CD4-positive, alpha-beta T cell treated with Interleukin-17A for 4 hours (primary cell): Measurements from ENCODE around the gene PHRF1.

Experiments used
- DNase-seq: peaks from one replicate; pipeline ENCODE4 v3.0.0-alpha.2; 2020; ENCODE audit warnings: mixed read lengths

Gene PHRF1

GRCh38 chr11:616320-617198 lies 40.3 kb downstream of the PHRF1 start:
- DNase-seq = no peak

GRCh38 chr11:617199-617911 lies 41.1 kb downstream of the PHRF1 start:
- DNase-seq = no peak

GRCh38 chr11:617912-618682 lies 41.8 kb downstream of the PHRF1 start:
- DNase-seq = no peak

GRCh38 chr11:618856-619627 lies 42.8 kb downstream of the PHRF1 start:
- no peak for DNase-seq

- DNase-seq = no peak
These were observed 43.4 kb downstream of the PHRF1 start for GRCh38 chr11:619628-620050.

GRCh38 chr11:620201-620600 lies 43.9 kb downstream of the PHRF1 start:
- DNase-seq = no peak

GRCh38 chr11:620935-621814 lies 44.9 kb downstream of the PHRF1 start:
- no peak for DNase-seq

GRCh38 chr11:621838-622237 lies 45.6 kb downstream of the PHRF1 start:
- no peak for DNase-seq

GRCh38 chr11:623349-623869 lies 47.1 kb downstream of the PHRF1 start:
- no peak for DNase-seq

- DNase-seq = no peak
These were observed 47.9 kb downstream of the PHRF1 start for GRCh38 chr11:623999-624704.

GRCh38 chr11:624705-625635 lies 48.7 kb downstream of the PHRF1 start, which contains the start of gene CDHR5:
CDHR5 (minus strand) TSS chr11:624955; CDS start chr11:624902, 53 bp downstream.
- no peak for DNase-seq

GRCh38 chr11:625636-626268 lies 49.5 kb downstream of the PHRF1 start:
- DNase-seq = no peak

- DNase-seq = no peak
These were observed 50.4 kb downstream of the PHRF1 start, which contains the start of gene SCT for GRCh38 chr11:626475-627307. SCT (minus strand) TSS chr11:627181; CDS start chr11:627143, 38 bp downstream.

- DNase-seq = no peak
These were observed 51.0 kb downstream of the PHRF1 start for GRCh38 chr11:627308-627576.

- no peak for DNase-seq
These were observed 51.8 kb downstream of the PHRF1 start for GRCh38 chr11:628056-628455.

GRCh38 chr11:629237-629583 lies 52.9 kb downstream of the PHRF1 start:
- peak; percentile 38 for DNase-seq

GRCh38 chr11:630871-631270 lies 54.6 kb downstream of the PHRF1 start:
- DNase-seq = no peak

GRCh38 chr11:635945-636510 lies 59.8 kb downstream of the PHRF1 start:
- no peak for DNase-seq
